Panc1 (cell line): Measurements from ENCODE around the gene GRHPR. TPM values are rescaled to one million over a fixed set of nuclear protein-coding genes. Genes with fewer than 3 reads are reported as not detected.
A peak's percentile ranks its signal among the peaks of the same experiment; 100 is the strongest.

ENCODE experiments used
- ATAC-seq: fragments of 200-7000 bp; cut with Tn5 transposase; 2 replicates; pipeline ENCODE4 v1.9.1; 2020; ENCODE audit warnings: mild to moderate bottlenecking, moderate library complexity
- BruUV-seq: library from RNA; stranded (reverse); fragments of 400-500 nt; replicated peaks from 2 replicates; lab custom pipeline; 2021; lab: Mats Ljungman, UMichigan
- CTCF ChIA-PET: fragments of 300-600 bp; sonication (Branson Sonifier 250); formaldehyde crosslinking; loops from one replicate; lab custom pipeline; 2022; ENCODE audit warnings: antibody characterized with exemption; lab: Charles Lee
- POLR2A ChIA-PET: fragments of 300-600 bp; sonication (Branson Sonifier 250); formaldehyde crosslinking; loops from one replicate; lab custom pipeline; 2022; ENCODE audit warnings: antibody characterized with exemption; lab: Charles Lee
- DNase-seq: peaks from one replicate; pipeline ENCODE4 v3.0.0-alpha.2; 2010; ENCODE audit warnings: low read depth, low spot score
- H3K27ac ChIP-seq: 2 replicates; pipeline ENCODE4 v1.5.1; 2011; ENCODE audit warnings: mild to moderate bottlenecking, low read length, inconsistent platforms
- H3K27me3 ChIP-seq: fragments of 200-500 bp; sonication (Bioruptor generic); 2 replicates; pipeline ENCODE4 v1.6.0; 2014; ENCODE audit warnings: low read length, inconsistent platforms; ENCODE audit not compliant: control insufficient read depth, insufficient read depth
- H3K36me3 ChIP-seq: fragments of 200-500 bp; sonication (Bioruptor generic); 2 replicates; pipeline ENCODE4 v1.5.1; 2014; ENCODE audit warnings: inconsistent platforms, mild to moderate bottlenecking, low read length, moderate library complexity; ENCODE audit not compliant: control insufficient read depth, insufficient read depth
- H3K4me1 ChIP-seq: 2 replicates; pipeline ENCODE4 v1.5.1; 2011; ENCODE audit warnings: inconsistent platforms, mild to moderate bottlenecking, low read length, moderate library complexity; ENCODE audit not compliant: control insufficient read depth, insufficient read depth
- H3K4me3 ChIP-seq, 2 experiments: 2 replicates each; pipeline ENCODE4 v1.5.1; 2011 to 2012; ENCODE audit warnings: low read depth in 2 of 2, low read length in 2 of 2, mild to moderate bottlenecking in 2 of 2, inconsistent platforms in 1 of 2, moderate library complexity in 1 of 2
- H3K9me3 ChIP-seq: fragments of 200-500 bp; sonication (Bioruptor generic); 2 replicates; pipeline ENCODE4 v1.5.1; 2014; ENCODE audit warnings: low read depth, mild to moderate bottlenecking, inconsistent platforms, low read length, moderate library complexity; ENCODE audit not compliant: control insufficient read depth, insufficient read depth
- CTCF ChIP-seq: fragments of 450-650 bp; IDR thresholded peaks from 2 replicates; pipeline ENCODE4 v1.5.1; 2017; ENCODE audit warnings: mild to moderate bottlenecking
- POLR2AphosphoS5 ChIP-seq: IDR thresholded peaks from 2 replicates; pipeline ENCODE4 v1.6.1; 2012; ENCODE audit warnings: mild to moderate bottlenecking, low read depth, low read length, moderate library complexity
- SIN3A ChIP-seq: IDR thresholded peaks from 2 replicates; pipeline ENCODE4 v1.6.1; 2012; ENCODE audit warnings: low read depth, mild to moderate bottlenecking, low read length, moderate library complexity, borderline replicate concordance; ENCODE audit not compliant: insufficient read depth
- TCF7L2 ChIP-seq: IDR thresholded peaks from 2 replicates; pipeline ENCODE4 v1.6.1; 2011; ENCODE audit warnings: mild to moderate bottlenecking, low read depth, low read length, inconsistent platforms
- in situ Hi-C: cut with HindIII; loops from 2 replicates; pipeline ENCODE4 v1.10.0; 2016; ENCODE audit warnings: low sequenced_read_pairs, low pct_unique_long_range_greater_than_20kb
- intact Hi-C: fragments of 100-400 bp; cut with micrococcal nuclease; formaldehyde crosslinking; loops from one replicate; pipeline ENCODE4 v1.10.0; 2022; ENCODE audit not compliant: unreplicated experiment
- total RNA-seq: library from RNA; stranded (reverse); gene quantifications from one replicate; pipeline ENCODE4 v1.2.1, GENCODE V29; 2021; ENCODE audit not compliant: unreplicated experiment
- TF ChIP-seq, protein P1 (sequence below), 2 experiments: IDR thresholded peaks; 2 replicates each; pipeline ENCODE4 v1.6.1; 2011 to 2012; ENCODE audit warnings: low read depth in 2 of 2, control low read depth in 1 of 2, low read length in 1 of 2, mild to moderate bottlenecking in 1 of 2, moderate library complexity in 1 of 2; ENCODE audit not compliant: insufficient read depth in 1 of 2

Gene GRHPR
- total RNA-seq, 1 experiment from 2014 or later = 238 TPM

- H3K27ac ChIP-seq = no peak overlapping the region
- in situ Hi-C loops (no loop called here), intact Hi-C loops (no loop called here)
- TF ChIP-seq POLR2AphosphoS5 (no peak), CTCF (no peak), SIN3A (no peak), TCF7L2 (no peak)
- TF ChIP-seq, protein P1, sequence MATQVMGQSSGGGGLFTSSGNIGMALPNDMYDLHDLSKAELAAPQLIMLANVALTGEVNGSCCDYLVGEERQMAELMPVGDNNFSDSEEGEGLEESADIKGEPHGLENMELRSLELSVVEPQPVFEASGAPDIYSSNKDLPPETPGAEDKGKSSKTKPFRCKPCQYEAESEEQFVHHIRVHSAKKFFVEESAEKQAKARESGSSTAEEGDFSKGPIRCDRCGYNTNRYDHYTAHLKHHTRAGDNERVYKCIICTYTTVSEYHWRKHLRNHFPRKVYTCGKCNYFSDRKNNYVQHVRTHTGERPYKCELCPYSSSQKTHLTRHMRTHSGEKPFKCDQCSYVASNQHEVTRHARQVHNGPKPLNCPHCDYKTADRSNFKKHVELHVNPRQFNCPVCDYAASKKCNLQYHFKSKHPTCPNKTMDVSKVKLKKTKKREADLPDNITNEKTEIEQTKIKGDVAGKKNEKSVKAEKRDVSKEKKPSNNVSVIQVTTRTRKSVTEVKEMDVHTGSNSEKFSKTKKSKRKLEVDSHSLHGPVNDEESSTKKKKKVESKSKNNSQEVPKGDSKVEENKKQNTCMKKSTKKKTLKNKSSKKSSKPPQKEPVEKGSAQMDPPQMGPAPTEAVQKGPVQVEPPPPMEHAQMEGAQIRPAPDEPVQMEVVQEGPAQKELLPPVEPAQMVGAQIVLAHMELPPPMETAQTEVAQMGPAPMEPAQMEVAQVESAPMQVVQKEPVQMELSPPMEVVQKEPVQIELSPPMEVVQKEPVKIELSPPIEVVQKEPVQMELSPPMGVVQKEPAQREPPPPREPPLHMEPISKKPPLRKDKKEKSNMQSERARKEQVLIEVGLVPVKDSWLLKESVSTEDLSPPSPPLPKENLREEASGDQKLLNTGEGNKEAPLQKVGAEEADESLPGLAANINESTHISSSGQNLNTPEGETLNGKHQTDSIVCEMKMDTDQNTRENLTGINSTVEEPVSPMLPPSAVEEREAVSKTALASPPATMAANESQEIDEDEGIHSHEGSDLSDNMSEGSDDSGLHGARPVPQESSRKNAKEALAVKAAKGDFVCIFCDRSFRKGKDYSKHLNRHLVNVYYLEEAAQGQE (IDR thresholded peaks at IDR 0.05; ENCODE audit: insufficient read depth in 1 of 2, low read depth in 2 of 2, low read length in 1 of 2) = no peak
- H3K4me3 ChIP-seq = no peak overlapping the region
- no peak for DNase-seq
- H3K9me3 ChIP-seq = no peaks in the 10 kb centered on the region
- peaks cover 7% of the 10 kb centered on the region for H3K4me1 ChIP-seq
- H3K36me3 ChIP-seq = peaks cover 44% of the 10 kb centered on the region
- ChIA-PET CTCF (no interaction called here), POLR2A (no interaction called here)
- 0 out of 2 replicates have a peak, but pooled peaks have one; percentile 3 for ATAC-seq
- BruUV-seq = no TSS peak
- H3K27me3 ChIP-seq = no peaks in the 10 kb centered on the region
These were observed 19.4 kb downstream of the GRHPR start for GRCh38 chr9:37441776-37442370.

- Histone ChIP-seq H3K27me3 (no peaks in the 10 kb centered on the region), H3K27ac (no peak overlapping the region), H3K4me1 (peaks cover 7% of the 10 kb centered on the region), H3K9me3 (no peaks in the 10 kb centered on the region), H3K4me3 (no peak overlapping the region), H3K36me3 (peaks cover 39% of the 10 kb centered on the region)
- intact Hi-C loops = no loop called here
- in situ Hi-C loops = no loop called here
- BruUV-seq = no TSS peak
- no peak for TF ChIP-seq TCF7L2
- no peak for TF ChIP-seq POLR2AphosphoS5
- TF ChIP-seq, protein P1 (IDR thresholded peaks at IDR 0.05; ENCODE audit: insufficient read depth in 1 of 2, low read depth in 2 of 2, low read length in 1 of 2) = no peak
- ChIA-PET CTCF (no interaction called here), POLR2A (no interaction called here)
- no peak for ATAC-seq
- no peak for DNase-seq
These were observed 20.1 kb downstream of the GRHPR start for GRCh38 chr9:37442556-37442955.
